Glomerular visceral epithelial cell (primary cell): ENCODE results near the gene SMAGP.

ENCODE experiments used
- DNase-seq: peaks from one replicate; pipeline ENCODE4 v3.0.0-alpha.2; 2016; ENCODE audit errors: extremely low spot score

Gene SMAGP

DNA sequence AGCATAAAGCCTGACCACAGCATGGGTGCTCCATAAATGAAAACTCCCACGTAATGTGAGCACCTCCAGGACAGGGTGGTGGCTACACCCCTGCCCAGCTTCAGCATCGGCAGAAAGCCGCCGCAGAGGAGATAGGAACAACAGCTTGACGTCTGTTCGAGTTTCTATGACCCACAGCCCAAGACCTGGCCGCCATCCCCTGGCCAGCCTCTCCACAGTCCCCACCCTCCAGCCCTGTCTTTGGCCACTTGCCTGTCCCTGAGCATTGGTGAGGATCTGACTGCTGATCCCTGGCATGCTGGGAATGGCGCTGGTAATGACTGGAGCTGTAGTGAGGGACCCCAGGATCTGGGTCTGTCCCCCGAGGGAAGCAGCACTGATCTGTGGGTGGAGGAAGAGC, 73.7 kb downstream of the SMAGP start:
- no peak for DNase-seq

DNA sequence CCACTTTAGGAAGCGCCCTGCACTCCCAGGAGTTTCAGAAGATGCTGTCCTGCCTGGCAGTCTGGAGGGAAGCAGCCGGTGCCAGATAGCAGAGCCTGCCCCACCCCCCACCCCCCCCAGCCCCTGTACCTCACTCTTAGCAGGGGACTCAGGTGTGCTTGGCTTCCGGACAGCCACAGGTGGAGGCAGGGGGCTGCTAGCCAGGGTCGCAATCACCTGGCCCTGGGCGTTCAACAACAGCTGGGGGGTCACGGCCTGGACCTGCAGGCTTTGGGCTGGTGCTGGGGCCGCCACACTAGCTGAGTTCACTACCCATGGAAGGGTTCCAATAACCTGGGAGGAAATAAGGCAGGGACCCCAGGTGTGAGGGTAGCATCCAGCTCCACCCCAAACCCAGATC, 74.4 kb downstream of the SMAGP start:
- DNase-seq: no peak
